Neural cell (in vitro differentiated cells): ENCODE data around the gene GRK3. TPM values are rescaled to one million over a fixed set of nuclear protein-coding genes. Genes with fewer than 3 reads are reported as not detected.

ENCODE experiments used
- H2AFZ ChIP-seq: fragments of 200-600, 300-800 bp; sonication (generic), shearing (Covaris generic); 2 replicates; pipeline ENCODE4 v1.6.0; 2014; ENCODE audit warnings: low read depth, mild to moderate bottlenecking, antibody characterized with exemption, low read length, moderate library complexity
- H3F3A ChIP-seq: fragments of 200-600 bp; shearing (Covaris generic); 2 replicates; pipeline ENCODE4 v1.6.1; 2016; ENCODE audit warnings: mild to moderate bottlenecking, moderate library complexity, mixed read lengths, antibody characterized with exemption, low read length; ENCODE audit not compliant: insufficient read depth, poor library complexity, severe bottlenecking
- H3K27ac ChIP-seq: fragments of 200-600, 300-800 bp; sonication (generic), shearing (Covaris generic); 2 replicates; pipeline ENCODE4 v1.5.1; 2014; ENCODE audit warnings: mild to moderate bottlenecking, low read length, moderate library complexity
- H3K27me3 ChIP-seq: fragments of 300-800, 200-600 bp; sonication (generic), shearing (Covaris generic); 2 replicates; pipeline ENCODE4 v1.6.0; 2014; ENCODE audit warnings: mild to moderate bottlenecking, low read depth, low read length, moderate library complexity; ENCODE audit not compliant: insufficient read depth
- H3K36me3 ChIP-seq: fragments of 300-800, 200-600 bp; sonication (generic), shearing (Covaris generic); 2 replicates; pipeline ENCODE4 v1.5.1; 2014; ENCODE audit warnings: mild to moderate bottlenecking, antibody characterized with exemption, low read length, moderate library complexity; ENCODE audit not compliant: insufficient read depth
- H3K4me2 ChIP-seq: fragments of 300-800, 200-600 bp; sonication (generic), shearing (Covaris generic); 2 replicates; pipeline ENCODE4 v1.6.0; 2014; ENCODE audit warnings: mild to moderate bottlenecking, low read length
- H3K4me3 ChIP-seq: fragments of 300-800, 200-600 bp; sonication (generic), shearing (Covaris generic); 2 replicates; pipeline ENCODE4 v1.5.1; 2014; ENCODE audit warnings: mild to moderate bottlenecking, low read length, moderate library complexity
- H3K79me2 ChIP-seq: fragments of 200-600 bp; shearing (Covaris generic); replicated peaks from 2 replicates; pipeline ENCODE4 v1.6.0; 2014; ENCODE audit warnings: mild to moderate bottlenecking, low read length, moderate library complexity; ENCODE audit not compliant: insufficient read depth
- H3K9ac ChIP-seq: fragments of 300-800, 200-600 bp; sonication (generic), shearing (Covaris generic); 2 replicates; pipeline ENCODE4 v1.6.1; 2016; ENCODE audit warnings: mild to moderate bottlenecking, low read length, mixed read lengths
- H3K9me2 ChIP-seq: fragments of 200-600 bp; shearing (Covaris generic); 2 replicates; pipeline ENCODE4 v1.6.1; 2016; ENCODE audit warnings: mild to moderate bottlenecking, low read length, mixed read lengths; ENCODE audit not compliant: insufficient read depth
- H3K9me3 ChIP-seq: fragments of 200-600, 300-800 bp; sonication (generic), shearing (Covaris generic); 2 replicates; pipeline ENCODE4 v1.6.1; 2016; ENCODE audit warnings: mild to moderate bottlenecking, mixed run types, low read length, moderate library complexity, mixed read lengths
- H4K20me1 ChIP-seq: fragments of 200-600 bp; shearing (Covaris generic); 2 replicates; pipeline ENCODE4 v1.6.1; 2016; ENCODE audit warnings: mild to moderate bottlenecking, mixed run types; ENCODE audit not compliant: insufficient read depth
- EP300 ChIP-seq: fragments of 450-650 bp; conservative IDR thresholded peaks from 2 replicates; pipeline ENCODE4 v1.6.1; 2014; ENCODE audit warnings: antibody characterized with exemption, mild to moderate bottlenecking, moderate library complexity; ENCODE audit not compliant: poor library complexity, severe bottlenecking
- EZH2 ChIP-seq: fragments of 200-600, 300-800 bp; shearing (Covaris generic), sonication (generic); IDR thresholded peaks from 2 replicates; pipeline ENCODE4 v1.6.1; 2014; ENCODE audit warnings: antibody characterized with exemption, low read length, borderline replicate concordance, mild to moderate bottlenecking; ENCODE audit not compliant: insufficient read depth, poor library complexity, severe bottlenecking
- MXI1 ChIP-seq: fragments of 450-650 bp; conservative IDR thresholded peaks from 2 replicates; pipeline ENCODE4 v1.6.1; 2014; ENCODE audit warnings: antibody characterized with exemption, mild to moderate bottlenecking; ENCODE audit not compliant: poor library complexity, severe bottlenecking
- POLR2AphosphoS5 ChIP-seq: IDR thresholded peaks from 2 replicates; pipeline ENCODE4 v1.6.1; 2012
- RAD21 ChIP-seq: fragments of 450-650 bp; conservative IDR thresholded peaks from 2 replicates; pipeline ENCODE4 v1.6.1; 2014; ENCODE audit warnings: antibody characterized with exemption, mild to moderate bottlenecking, moderate library complexity
- REST ChIP-seq: IDR thresholded peaks from 2 replicates; pipeline ENCODE4 v1.6.1; 2012; ENCODE audit warnings: borderline replicate concordance
- SMC3 ChIP-seq: fragments of 450-650 bp; conservative IDR thresholded peaks from 2 replicates; pipeline ENCODE4 v1.6.1; 2014; ENCODE audit warnings: antibody characterized with exemption, mild to moderate bottlenecking, moderate library complexity; ENCODE audit not compliant: poor library complexity
- TAF1 ChIP-seq: IDR thresholded peaks from 2 replicates; pipeline ENCODE4 v1.6.1; 2012; ENCODE audit warnings: low read depth
- polyA plus RNA-seq: library from polyadenylated mRNA; depleted of rRNA; stranded (reverse); fragments of >200 nt; gene quantifications from 2 replicates; pipeline ENCODE4 v1.2.3, GENCODE V29; 2014
- TF ChIP-seq, protein P1 (sequence below): fragments of 450-650 bp; IDR thresholded peaks from 2 replicates; pipeline ENCODE4 v1.5.1; 2014; ENCODE audit warnings: antibody characterized with exemption, mild to moderate bottlenecking, moderate library complexity; ENCODE audit not compliant: poor library complexity, severe bottlenecking

The GRK3 gene
- polyA plus RNA-seq, 1 donor from 2014 or later: 9.8 TPM

- no peaks in the 10 kb centered on the region for H3K27me3 ChIP-seq
- no peaks in the 10 kb centered on the region for H4K20me1 ChIP-seq
- H3K79me2 ChIP-seq: no peaks in the 10 kb centered on the region
- H3K9me2 ChIP-seq: no peaks in the 10 kb centered on the region
- no peak overlapping the region for H3K4me2 ChIP-seq
- no peak overlapping the region for H2AFZ ChIP-seq
- no peaks in the 10 kb centered on the region for H3K9me3 ChIP-seq
- no peak overlapping the region for H3K27ac ChIP-seq
- H3F3A ChIP-seq: no peaks in the 10 kb centered on the region
- TF ChIP-seq REST (no peak), EZH2 (no peak), MXI1 (no peak), POLR2AphosphoS5 (no peak), SMC3 (no peak), TAF1 (no peak), EP300 (no peak), RAD21 (no peak)
- TF ChIP-seq, protein P1, sequence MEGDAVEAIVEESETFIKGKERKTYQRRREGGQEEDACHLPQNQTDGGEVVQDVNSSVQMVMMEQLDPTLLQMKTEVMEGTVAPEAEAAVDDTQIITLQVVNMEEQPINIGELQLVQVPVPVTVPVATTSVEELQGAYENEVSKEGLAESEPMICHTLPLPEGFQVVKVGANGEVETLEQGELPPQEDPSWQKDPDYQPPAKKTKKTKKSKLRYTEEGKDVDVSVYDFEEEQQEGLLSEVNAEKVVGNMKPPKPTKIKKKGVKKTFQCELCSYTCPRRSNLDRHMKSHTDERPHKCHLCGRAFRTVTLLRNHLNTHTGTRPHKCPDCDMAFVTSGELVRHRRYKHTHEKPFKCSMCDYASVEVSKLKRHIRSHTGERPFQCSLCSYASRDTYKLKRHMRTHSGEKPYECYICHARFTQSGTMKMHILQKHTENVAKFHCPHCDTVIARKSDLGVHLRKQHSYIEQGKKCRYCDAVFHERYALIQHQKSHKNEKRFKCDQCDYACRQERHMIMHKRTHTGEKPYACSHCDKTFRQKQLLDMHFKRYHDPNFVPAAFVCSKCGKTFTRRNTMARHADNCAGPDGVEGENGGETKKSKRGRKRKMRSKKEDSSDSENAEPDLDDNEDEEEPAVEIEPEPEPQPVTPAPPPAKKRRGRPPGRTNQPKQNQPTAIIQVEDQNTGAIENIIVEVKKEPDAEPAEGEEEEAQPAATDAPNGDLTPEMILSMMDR: no peak
- H3K4me3 ChIP-seq: no peak overlapping the region
- H3K9ac ChIP-seq: no peak overlapping the region
- no peaks in the 10 kb centered on the region for H3K36me3 ChIP-seq
These were observed 126.3 kb downstream of the GRK3 start for GRCh38 chr22:25690798-25691197.

DNA sequence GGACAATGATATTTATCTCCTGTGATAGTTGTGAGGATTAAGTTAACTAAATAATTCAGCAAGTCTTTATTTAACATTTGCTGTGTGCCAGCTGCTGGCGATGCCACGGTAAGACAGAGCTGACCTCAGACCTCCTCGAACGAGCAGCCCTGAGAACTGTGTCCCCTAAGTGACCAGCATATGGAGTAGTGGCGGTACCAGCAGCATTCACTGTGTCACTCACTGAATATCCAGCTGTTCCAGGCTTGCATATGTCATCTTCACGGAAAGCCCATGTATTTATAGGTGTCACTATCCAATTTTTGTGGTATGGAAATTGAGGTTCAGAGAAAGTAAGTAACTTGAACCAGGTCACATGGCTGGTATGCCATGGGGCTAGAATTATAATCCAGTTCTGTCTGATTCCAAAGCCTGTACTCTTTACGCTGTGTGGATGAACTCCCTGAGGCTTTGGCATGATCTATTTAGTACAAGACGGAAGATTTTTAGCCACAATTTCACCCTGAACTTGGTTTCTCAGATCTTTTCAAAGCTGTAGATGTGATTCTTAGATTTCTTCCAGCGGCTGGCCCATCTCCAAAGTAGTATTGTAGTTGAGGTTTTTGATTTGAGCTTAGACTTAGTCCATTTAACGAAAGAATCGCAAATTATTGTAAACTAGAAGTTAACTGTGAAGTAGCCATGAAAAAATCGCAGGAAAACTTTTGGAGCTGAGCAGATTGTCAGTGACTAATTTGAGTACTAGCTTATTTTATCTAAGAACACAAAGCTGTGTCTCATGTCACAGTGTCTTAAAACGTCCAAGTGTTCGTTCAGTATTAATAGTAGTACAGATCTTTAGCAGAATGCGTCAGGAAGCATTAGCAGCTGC, 128.2 kb downstream of the GRK3 start:
- TF ChIP-seq RAD21 (no peak), SMC3 (no peak)
- H2AFZ ChIP-seq: no peak overlapping the region
- no peaks in the 10 kb centered on the region for H3F3A ChIP-seq
- H3K27me3 ChIP-seq: no peaks in the 10 kb centered on the region
- H3K4me3 ChIP-seq: no peak overlapping the region
- H3K4me2 ChIP-seq: no peak overlapping the region
- no peak overlapping the region for H3K27ac ChIP-seq
- no peaks in the 10 kb centered on the region for H4K20me1 ChIP-seq
- no peaks in the 10 kb centered on the region for H3K9me2 ChIP-seq
- H3K9ac ChIP-seq: no peak overlapping the region
- H3K79me2 ChIP-seq: no peaks in the 10 kb centered on the region
- no peaks in the 10 kb centered on the region for H3K9me3 ChIP-seq
- H3K36me3 ChIP-seq: no peaks in the 10 kb centered on the region
